K562 (cell line): Measurements from ENCODE around the gene NECAB2. TPM values are rescaled to one million over a fixed set of nuclear protein-coding genes. Genes with fewer than 3 reads are reported as not detected.

Experiments
- ATAC-seq: fragments of 200-7000 bp; cut with Tn5 transposase; 3 replicates; pipeline ENCODE4 v1.9.1; 2020; ENCODE audit warnings: moderate library complexity
- BruUV-seq: library from RNA; stranded (reverse); fragments of 400-500 nt; replicated peaks from 2 replicates; lab custom pipeline; 2021; lab: Mats Ljungman, UMichigan
- CTCF ChIA-PET: fragments of 300-600 bp; formaldehyde crosslinking; extraction: SDS; loops from one replicate; lab custom pipeline; 2021; ENCODE audit warnings: low intra/inter-chr PET ratio; lab: Yijun Ruan, JAX
- POLR2A ChIA-PET: fragments of 300-600, 350-650 bp; sonication (Branson Sonifier 250); formaldehyde crosslinking; extraction: SDS; loops from one replicate; lab custom pipeline; 2021; ENCODE audit warnings: antibody characterized with exemption, inconsistent platforms; lab: Yijun Ruan, JAX
- DNase-seq, 4 experiments: peaks; one replicate each; pipeline versions ENCODE4 v3.0.0 to v3.0.0-alpha.2; 2011 to 2018; ENCODE audit warnings: low spot score in 3 of 4, mixed read lengths in 3 of 4; ENCODE audit errors: extremely low read depth in 1 of 4
- FAIRE-seq: peaks from 2 replicates; lab custom pipeline; 2011; peaks lifted over from hg19 to GRCh38; lab: Jason Lieb, UNC
- H2AFZ ChIP-seq: 2 replicates; pipeline ENCODE4 v1.6.0; 2011; ENCODE audit warnings: low read depth, low read length, control low read depth, inconsistent platforms
- H3K27ac ChIP-seq: fragments of 200-600 bp; 3 replicates; pipeline ENCODE4 v1.8.0; 2011; ENCODE audit warnings: low read depth, mild to moderate bottlenecking, control low read depth, inconsistent platforms, low read length, moderate library complexity, mixed read lengths; ENCODE audit errors: extremely low read depth
- H3K27me3 ChIP-seq, 2 experiments: fragments of 300-600 bp in 1 of 2; 2 replicates in 1 of 2; 3 replicates in 1 of 2; pipeline versions ENCODE4 v1.6.0 to v1.8.0; 2011; ENCODE audit warnings: inconsistent platforms in 2 of 2, low read length in 2 of 2, mild to moderate bottlenecking in 1 of 2, mixed read lengths in 1 of 2, moderate library complexity in 1 of 2; ENCODE audit not compliant: control insufficient read depth in 2 of 2, insufficient read depth in 2 of 2
- H3K36me3 ChIP-seq: fragments of 300-600 bp; 3 replicates; pipeline ENCODE4 v1.8.0; 2011; ENCODE audit warnings: mild to moderate bottlenecking, low read length, inconsistent platforms; ENCODE audit not compliant: control insufficient read depth, insufficient read depth
- H3K4me1 ChIP-seq, 2 experiments: fragments of 200-600 bp in 1 of 2; replicated peaks in 1 of 2; 2 replicates in 1 of 2; 3 replicates in 1 of 2; pipeline versions ENCODE4 v1.5.1 to v1.8.0; 2011; ENCODE audit warnings: inconsistent platforms in 2 of 2, low read length in 2 of 2, mild to moderate bottlenecking in 1 of 2, mixed read lengths in 1 of 2, moderate library complexity in 1 of 2; ENCODE audit not compliant: control insufficient read depth in 2 of 2, insufficient read depth in 2 of 2
- H3K4me2 ChIP-seq: 2 replicates; pipeline ENCODE4 v1.6.1; 2011; ENCODE audit warnings: low read length, control low read depth, inconsistent platforms, mixed read lengths; ENCODE audit not compliant: insufficient read depth
- H3K4me3 ChIP-seq: fragments of 200-600 bp; sonication (generic), shearing (Covaris generic); 2 replicates; pipeline ENCODE4 v1.5.1; 2016; ENCODE audit warnings: control low read depth, inconsistent platforms
- H3K79me2 ChIP-seq: fragments of 200-600 bp; 3 replicates; pipeline ENCODE4 v1.8.0; 2011; ENCODE audit warnings: low read length, inconsistent platforms; ENCODE audit not compliant: control insufficient read depth, insufficient read depth
- H3K9ac ChIP-seq, 2 experiments: 2 replicates each; pipeline versions ENCODE4 v1.6.0 to v1.6.1; 2011; ENCODE audit warnings: low read depth in 2 of 2, low read length in 2 of 2, control low read depth in 1 of 2, inconsistent platforms in 1 of 2, mild to moderate bottlenecking in 1 of 2, mixed read lengths in 1 of 2; ENCODE audit not compliant: insufficient read depth in 1 of 2
- H3K9me1 ChIP-seq: one replicate; pipeline ENCODE4 v1.6.0; 2011; ENCODE audit warnings: inconsistent platforms, mild to moderate bottlenecking, low read length, moderate library complexity; ENCODE audit not compliant: control insufficient read depth, insufficient read depth
- H3K9me3 ChIP-seq: replicated peaks from 2 replicates; pipeline ENCODE4 v1.5.1; 2011; ENCODE audit warnings: low read depth, low read length, inconsistent platforms; ENCODE audit not compliant: control insufficient read depth, insufficient read depth
- H4K20me1 ChIP-seq: replicated peaks from 2 replicates; pipeline ENCODE4 v1.6.1; 2011; ENCODE audit warnings: low read length, inconsistent platforms, mixed read lengths; ENCODE audit not compliant: control insufficient read depth, insufficient read depth
- C11orf30 ChIP-seq: fragments of 450-650 bp; IDR thresholded peaks from 2 replicates; pipeline ENCODE4 v1.6.1; 2016; ENCODE audit warnings: low read depth, mild to moderate bottlenecking
- HNRNPUL1 ChIP-seq: fragments of 200-400 bp; formaldehyde crosslinking; IDR thresholded peaks from 2 replicates; pipeline ENCODE4 v1.6.1; 2017; ENCODE audit warnings: low read length
- MYC ChIP-seq, 2 experiments: fragments of 250-450 bp in 1 of 2; sonication (Bioruptor Pico) in 1 of 2; IDR thresholded peaks; 2 replicates each; pipeline versions ENCODE4 v1.5.1 to v1.6.1; 2012 to 2021; ENCODE audit warnings: low read depth in 2 of 2, borderline replicate concordance in 1 of 2, improper control_type of control experiment in 1 of 2, low read length in 1 of 2, mild to moderate bottlenecking in 1 of 2, moderate library complexity in 1 of 2
- PATZ1 ChIP-seq: fragments of 250-450 bp; sonication (Bioruptor Pico); IDR thresholded peaks from 2 replicates; pipeline ENCODE4 v1.5.0; 2020; ENCODE audit warnings: mild to moderate bottlenecking, borderline replicate concordance
- PML ChIP-seq: IDR thresholded peaks from 2 replicates; pipeline ENCODE4 v1.6.1; 2012; ENCODE audit warnings: low read length, inconsistent platforms
- PTRF ChIP-seq: fragments of 450-650 bp; IDR thresholded peaks from 2 replicates; pipeline ENCODE4 v1.6.1; 2016; ENCODE audit warnings: mild to moderate bottlenecking, missing genetic modification characterization, missing compliant biosample characterization
- PURB ChIP-seq: sonication (generic); formaldehyde crosslinking; IDR thresholded peaks from 2 replicates; pipeline ENCODE4 v1.9.0; 2021; ENCODE audit warnings: low read depth, mild to moderate bottlenecking, missing genetic modification reagents
- TCF3 ChIP-seq: sonication (generic); formaldehyde crosslinking; IDR thresholded peaks from 2 replicates; pipeline ENCODE4 v1.4.0; 2020; ENCODE audit warnings: mild to moderate bottlenecking, missing genetic modification reagents
- ZBTB33 ChIP-seq: sonication (generic); formaldehyde crosslinking; IDR thresholded peaks from 2 replicates; pipeline ENCODE4 v1.8.1; 2023; ENCODE audit warnings: mild to moderate bottlenecking, missing genetic modification reagents
- ZBTB34 ChIP-seq: fragments of 250-450 bp; sonication (Bioruptor Pico); IDR thresholded peaks from 2 replicates; pipeline ENCODE4 v1.8.0; 2021; ENCODE audit warnings: mild to moderate bottlenecking, moderate library complexity
- ZNF445 ChIP-seq: fragments of 250-450 bp; sonication (Bioruptor Pico); IDR thresholded peaks from 2 replicates; pipeline ENCODE4 v1.4.0; 2020; ENCODE audit warnings: low read depth, mild to moderate bottlenecking, moderate library complexity
- ZNF717 ChIP-seq: fragments of 250-450 bp; sonication (Bioruptor Pico); IDR thresholded peaks from 2 replicates; pipeline ENCODE4 v1.5.0; 2021
- ZNF75A ChIP-seq: fragments of 450-650 bp; formaldehyde crosslinking; IDR thresholded peaks from 2 replicates; pipeline ENCODE4 v1.4.0; 2020; ENCODE audit warnings: mild to moderate bottlenecking
- ZSCAN29 ChIP-seq: fragments of 450-650 bp; IDR thresholded peaks from 2 replicates; pipeline ENCODE4 v1.6.1; 2017
- WGBS: fragments of 100-300 bp; shearing (Covaris generic); methylation state at CpG from one replicate; pipeline ENCODE4 v1.1.6; 2016; ENCODE audit warnings: low coverage, mixed read lengths; ENCODE audit not compliant: insufficient coverage; ENCODE audit errors: missing lambda C conversion rate; 5-methylcytosine and 5-hydroxymethylcytosine counted together
- in situ Hi-C: fragments of 300-500 bp; cut with MboI; formaldehyde crosslinking; loops from 4 replicates; pipeline ENCODE4 v1.15.0; 2018; ENCODE audit warnings: inconsistent platforms, mixed read lengths
- intact Hi-C: fragments of 100-400 bp; cut with micrococcal nuclease; formaldehyde crosslinking; loops from 2 replicates; pipeline ENCODE4 v1.14.2; 2022
- polyA plus RNA-seq, 8 experiments: library from polyadenylated mRNA; depleted of rRNA in 4 of 8; stranded (reverse) in 5 of 8; unstranded in 3 of 8; fragments of >200 nt; fragmentation: Nextera tagmentation in 2 of 8; fragmentation: Illumina TruSeq in 1 of 8; extraction: Ambion mirVana in 2 of 8; extraction: Trizol in 1 of 8; gene quantifications; 2 replicates each; pipeline versions ENCODE4 v1.2.1 to v1.2.3, GENCODE V29; 2011 to 2014; ENCODE audit warnings: inconsistent platforms in 1 of 8, missing spikeins in 1 of 8
- total RNA-seq, 7 experiments: library from RNA; depleted of rRNA in 6 of 7; stranded (reverse); fragments of >200 nt in 6 of 7; fragmentation: Illumina TruSeq in 2 of 7; extraction: Trizol in 2 of 7; gene quantifications; 2 replicates each; pipeline versions ENCODE4 v1.2.1 to v1.2.3, GENCODE V29; 2011 to 2021; ENCODE audit warnings: low replicate concordance in 1 of 7

NECAB2 gene
- total and polyA plus RNA-seq, 9 of the 15 experiments (the other 6 are each of a cell fraction or from before 2014, with no cell fraction given), result 0.03 to 0.28 TPM; not detected in 7

- no peak for DNase-seq
- CTCF ChIA-PET, result interaction anchor here (1.6 kb wide), 1 partner anchor 77 kb away, joined by 4 read pairs; the partner anchor contains the start of gene NECAB2
- Histone ChIP-seq H3K36me3 (peaks cover 14% of the 10 kb centered on the region; the same call in 1 of the 3 replicates), H3K27ac (no peak overlapping the region), H2AFZ (no peak overlapping the region), H3K4me3 (no peak overlapping the region), H3K9ac (0 out of 4 replicates have a peak overlapping the region, but pooled peaks of 1 of the 2 experiments have one; percentile 15), H4K20me1 (peaks cover 44% of the 10 kb centered on the region; the same call in 1 of the 2 replicates), H3K9me1 (peaks cover 11% of the 10 kb centered on the region)
- in situ Hi-C loops, result loop anchor here (10.0 kb wide), 1 partner anchor 70 kb away; no protein-coding TSS in a partner anchor
- no peak for ATAC-seq
- intact Hi-C loops, result no loop called here
- 46% methylated on average over 26 of the region's 36 CpGs for WGBS
- TF ChIP-seq C11orf30 (no peak), ZSCAN29 (no peak), ZBTB34 (CRISPR knock-in tag) (no peak), PTRF (no peak), ZNF717 (CRISPR knock-in tag) (no peak), MYC (IDR thresholded peaks at IDR 0.05; ENCODE audit: low read depth, low read length) (no peak), MYC (CRISPR knock-in tag; IDR thresholded peaks at IDR 0.05; ENCODE audit: borderline replicate concordance, low read depth) (no peak), HNRNPUL1 (no peak), ZNF75A (no peak), PATZ1 (CRISPR knock-in tag) (no peak), ZNF445 (CRISPR knock-in tag) (no peak), TCF3 (CRISPR knock-in tag) (no peak), ZBTB33 (CRISPR knock-in tag) (no peak), PURB (CRISPR knock-in tag) (no peak), PML (no peak)
- TF ChIP-seq, all 486 proteins: peak for 0
- Histone ChIP-seq H3K9me3 (no peaks in the 10 kb centered on the region), H3K79me2 (no peaks in the 10 kb centered on the region), H3K4me2 (no peak overlapping the region), H3K27me3 (peaks cover 28 to 33% of the 10 kb centered on the region in 2 experiments; a peak in 4 of 5 replicates), H3K4me1 (peaks cover 16 to 36% of the 10 kb centered on the region in 2 experiments)
- POLR2A ChIA-PET, result interaction anchor here (1.0 to 1.4 kb wide), 3 partner anchors 17 to 72 kb away, joined by 4 to 5 read pairs (median 4); no protein-coding TSS in a partner anchor
- no peak for FAIRE-seq
- no TSS peak for BruUV-seq
Observed at GRCh38 chr16:84045001-84045817, 77.2 kb downstream of the NECAB2 start.
